Measurements from ENCODE around the gene TBC1D22A. TPM values are rescaled to one million over a fixed set of nuclear protein-coding genes. Genes with fewer than 3 reads are reported as not detected.

Gene TBC1D22A
- total RNA-seq, 4 donors from 2014 or later, result 42.6 to 70.4 (median 55.1) TPM

GRCh38 chr22:46865642-46866041 is 103.2 kb downstream of the TBC1D22A start:
- H3K36me3 ChIP-seq, result no peaks in the 10 kb centered on the region
- H3K9me3 ChIP-seq, result no peaks in the 10 kb centered on the region
- no peak for DNase-seq
- H3K4me1 ChIP-seq, result peaks cover 0 to 15% (median 8%) of the 10 kb centered on the region in 4 donors
- H3K27me3 ChIP-seq, result no peaks in the 10 kb centered on the region
- H3K27ac ChIP-seq, result no peak overlapping the region
- no peak overlapping the region for H3K4me3 ChIP-seq
- no peak for TF ChIP-seq POLR2A (IDR thresholded peaks at IDR 0.05)

- H3K4me1 ChIP-seq, result peaks cover 0 to 15% (median 8%) of the 10 kb centered on the region in 4 donors
- TF ChIP-seq CTCF (IDR thresholded peaks at IDR 0.05) (no peak), POLR2A (IDR thresholded peaks at IDR 0.05) (no peak)
- DNase-seq, result peak in 1 of 3 donors; percentile 40
- peak overlapping the region in 1 of 4 donors; percentile 30 for H3K27ac ChIP-seq
- no peaks in the 10 kb centered on the region for H3K9me3 ChIP-seq
- H3K4me3 ChIP-seq, result no peak overlapping the region
- H3K27me3 ChIP-seq, result no peaks in the 10 kb centered on the region
- no peaks in the 10 kb centered on the region for H3K36me3 ChIP-seq
Observed at GRCh38 chr22:46866591-46866990, 104.1 kb downstream of the TBC1D22A start.

- TF ChIP-seq POLR2A (IDR thresholded peaks at IDR 0.05) (no peak), CTCF (IDR thresholded peaks at IDR 0.05) (no peak)
Observed at GRCh38 chr22:46867106-46867505, 104.7 kb downstream of the TBC1D22A start.

GRCh38 chr22:46869329-46869728 is 106.9 kb downstream of the TBC1D22A start:
- TF ChIP-seq CTCF (IDR thresholded peaks at IDR 0.05), result no peak
- no peak for TF ChIP-seq POLR2A (IDR thresholded peaks at IDR 0.05)
- Histone ChIP-seq H3K9me3 (no peaks in the 10 kb centered on the region), H3K4me1 (peaks cover 0 to 7% (median 0%) of the 10 kb centered on the region in 4 donors), H3K36me3 (no peaks in the 10 kb centered on the region), H3K27me3 (no peaks in the 10 kb centered on the region), H3K27ac (no peak overlapping the region), H3K4me3 (no peak overlapping the region)
- peak in 1 of 3 donors; percentile 30 for DNase-seq

More at GRCh38 chr22:46867106-46867505, 104.7 kb downstream of the TBC1D22A start:
- Histone ChIP-seq H3K9me3 (no peaks in the 10 kb centered on the region), H3K27ac (no peak overlapping the region), H3K4me1 (peaks cover 0 to 15% (median 7%) of the 10 kb centered on the region in 4 donors), H3K36me3 (no peaks in the 10 kb centered on the region), H3K4me3 (no peak overlapping the region), H3K27me3 (no peaks in the 10 kb centered on the region)
- peak in 1 of 3 donors; percentile 17 for DNase-seq

- DNase-seq, result no peak
- H3K27me3 ChIP-seq, result no peaks in the 10 kb centered on the region
- H3K36me3 ChIP-seq, result no peaks in the 10 kb centered on the region
- no peak overlapping the region for H3K4me3 ChIP-seq
- no peaks in the 10 kb centered on the region for H3K9me3 ChIP-seq
- peaks cover 0 to 3% (median 0%) of the 10 kb centered on the region in 4 donors for H3K4me1 ChIP-seq
- no peak for TF ChIP-seq CTCF (IDR thresholded peaks at IDR 0.05)
- TF ChIP-seq POLR2A (IDR thresholded peaks at IDR 0.05), result no peak
- H3K27ac ChIP-seq, result no peak overlapping the region
Observed at GRCh38 chr22:46869831-46870441, 107.5 kb downstream of the TBC1D22A start.

- TF ChIP-seq POLR2A (IDR thresholded peaks at IDR 0.05) (no peak), CTCF (IDR thresholded peaks at IDR 0.05) (no peak)
- Histone ChIP-seq H3K27ac (no peak overlapping the region), H3K4me1 (no peaks in the 10 kb centered on the region), H3K36me3 (no peaks in the 10 kb centered on the region), H3K4me3 (no peak overlapping the region), H3K27me3 (no peaks in the 10 kb centered on the region), H3K9me3 (no peaks in the 10 kb centered on the region)
- DNase-seq, result no peak
Observed at GRCh38 chr22:46871826-46872225, 109.4 kb downstream of the TBC1D22A start.

Data from Peyer's patch (tissue), 4 donors.